ENCODE data around the gene LDHA. TPM values are rescaled to one million over a fixed set of nuclear protein-coding genes. Genes with fewer than 3 reads are reported as not detected.

LDHA gene
- total RNA-seq, 1 donor from 2014 or later = 422 TPM

DNA sequence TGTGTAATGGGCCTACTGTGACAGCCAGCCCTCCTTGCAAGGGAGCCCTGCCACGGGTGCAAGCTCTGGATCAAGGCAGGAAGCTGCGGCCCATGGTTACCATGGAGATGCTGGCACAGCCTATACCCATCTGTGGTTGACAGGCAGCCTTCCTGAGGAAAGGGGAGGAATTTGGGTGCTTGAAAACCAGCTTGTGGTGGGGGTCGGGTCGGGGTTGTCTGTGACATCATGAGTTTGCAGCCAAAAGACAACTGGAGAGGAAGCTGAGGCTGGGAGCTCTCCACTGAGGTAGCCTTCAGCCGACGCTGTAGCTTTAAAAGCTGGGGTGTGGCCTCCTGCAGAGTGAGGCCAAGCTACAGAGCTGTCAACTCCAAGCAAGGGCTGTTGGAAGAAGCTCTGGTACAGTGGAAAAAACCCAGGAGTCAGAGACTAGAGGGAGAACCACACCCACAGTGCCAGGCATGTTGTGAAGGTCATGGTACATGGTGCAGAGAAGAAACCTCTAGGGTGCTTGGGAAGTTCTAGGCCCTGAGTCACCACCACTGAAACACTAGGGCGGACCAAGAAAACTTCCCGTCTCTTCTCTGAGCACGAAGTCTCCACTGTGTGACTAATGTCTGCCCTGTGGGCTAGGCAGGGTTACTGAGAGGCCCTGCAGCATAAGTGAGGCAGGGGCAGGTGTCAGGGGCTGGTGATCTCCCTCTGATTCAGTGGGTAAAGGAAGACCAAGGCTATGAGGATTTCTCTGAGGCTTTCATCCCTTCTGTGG is 10.8 kb upstream of the LDHA start:
- TF ChIP-seq, protein P1, sequence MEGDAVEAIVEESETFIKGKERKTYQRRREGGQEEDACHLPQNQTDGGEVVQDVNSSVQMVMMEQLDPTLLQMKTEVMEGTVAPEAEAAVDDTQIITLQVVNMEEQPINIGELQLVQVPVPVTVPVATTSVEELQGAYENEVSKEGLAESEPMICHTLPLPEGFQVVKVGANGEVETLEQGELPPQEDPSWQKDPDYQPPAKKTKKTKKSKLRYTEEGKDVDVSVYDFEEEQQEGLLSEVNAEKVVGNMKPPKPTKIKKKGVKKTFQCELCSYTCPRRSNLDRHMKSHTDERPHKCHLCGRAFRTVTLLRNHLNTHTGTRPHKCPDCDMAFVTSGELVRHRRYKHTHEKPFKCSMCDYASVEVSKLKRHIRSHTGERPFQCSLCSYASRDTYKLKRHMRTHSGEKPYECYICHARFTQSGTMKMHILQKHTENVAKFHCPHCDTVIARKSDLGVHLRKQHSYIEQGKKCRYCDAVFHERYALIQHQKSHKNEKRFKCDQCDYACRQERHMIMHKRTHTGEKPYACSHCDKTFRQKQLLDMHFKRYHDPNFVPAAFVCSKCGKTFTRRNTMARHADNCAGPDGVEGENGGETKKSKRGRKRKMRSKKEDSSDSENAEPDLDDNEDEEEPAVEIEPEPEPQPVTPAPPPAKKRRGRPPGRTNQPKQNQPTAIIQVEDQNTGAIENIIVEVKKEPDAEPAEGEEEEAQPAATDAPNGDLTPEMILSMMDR (IDR thresholded peaks at IDR 0.05) = no peak
- peak overlapping the region; percentile 95 to 96 for H3K27ac ChIP-seq
- intact Hi-C loops (cut with DNase I) = loop anchor here (1.0 to 5.0 kb wide), 3 partner anchors 11 to 371 kb away; partner anchors contain the start of genes LDHA, SERGEF and TSG101
- H3K4me1 ChIP-seq = peaks cover 15 to 28% of the 10 kb centered on the region in 2 donors
- H3K4me3 ChIP-seq = peak overlapping the region in 1 of 2 donors; percentile 30
- H3K27me3 ChIP-seq = no peaks in the 10 kb centered on the region
- no peaks in the 10 kb centered on the region for H3K36me3 ChIP-seq
- peak; percentile 88 to 98 for DNase-seq (ENCODE audit: low spot score in 2 of 2)
- no peaks in the 10 kb centered on the region for H3K9me3 ChIP-seq

DNA sequence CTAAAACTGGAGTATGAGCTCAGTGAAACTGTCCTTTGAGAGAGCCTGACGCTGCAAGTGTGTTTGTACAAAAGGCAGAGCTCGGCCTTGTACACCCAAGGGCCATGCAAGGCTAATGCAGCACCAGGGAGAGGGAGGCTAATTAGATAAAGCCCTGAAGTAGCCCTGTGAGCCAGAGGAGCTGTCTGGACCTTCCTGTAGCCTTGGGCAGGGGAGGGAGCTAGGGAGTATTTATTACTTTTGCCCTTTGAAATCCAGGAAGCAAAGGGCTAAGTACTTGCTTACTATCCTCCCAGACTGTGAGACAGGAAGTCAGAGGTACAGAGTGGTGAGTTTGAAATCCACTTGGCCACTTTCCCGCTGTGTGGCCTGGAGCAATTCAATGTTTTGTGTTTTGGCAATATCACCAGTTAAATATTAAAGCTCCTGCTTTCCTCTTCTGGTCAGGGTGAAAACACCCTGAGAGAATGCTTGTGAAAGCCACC is 10.2 kb upstream of the LDHA start:
- no peaks in the 10 kb centered on the region for H3K36me3 ChIP-seq
- H3K27me3 ChIP-seq = no peaks in the 10 kb centered on the region
- H3K4me3 ChIP-seq = peak overlapping the region in 1 of 2 donors; percentile 30
- DNase-seq (ENCODE audit: low spot score in 2 of 2) = peak in 1 of 2 donors; percentile 84
- intact Hi-C loops (cut with DNase I) = loop anchor here (1.0 to 5.0 kb wide), 3 partner anchors 10 to 372 kb away; partner anchors contain the start of genes LDHA, SERGEF and TSG101
- H3K4me1 ChIP-seq = peaks cover 15 to 28% of the 10 kb centered on the region in 2 donors
- TF ChIP-seq, protein P1 (IDR thresholded peaks at IDR 0.05) = no peak
- peak overlapping the region; percentile 95 to 96 for H3K27ac ChIP-seq
- no peaks in the 10 kb centered on the region for H3K9me3 ChIP-seq

DNA sequence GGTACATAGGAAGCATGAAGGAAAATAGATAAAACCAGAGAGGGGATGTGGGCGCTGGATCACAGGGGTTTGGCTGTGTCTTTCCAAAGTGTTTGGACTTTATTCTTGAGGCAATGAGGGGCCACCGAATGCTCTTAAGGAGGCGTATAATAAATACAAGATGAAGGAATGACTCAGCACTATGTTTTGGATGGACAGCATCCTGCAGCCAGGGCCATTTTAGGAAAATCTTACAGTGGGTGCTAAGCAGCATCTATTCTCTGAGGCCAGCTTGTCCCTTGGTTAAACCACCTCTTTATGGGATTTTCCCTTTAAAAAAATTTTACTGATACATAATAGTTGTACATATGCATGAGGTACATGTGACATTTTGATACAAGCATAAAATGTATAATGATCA is 4.3 kb upstream of the LDHA start:
- intact Hi-C loops (cut with DNase I) = loop anchor here (5.0 to 10.0 kb wide), 2 partner anchors 307 to 1035 kb away; partner anchors contain the start of genes NCR3LG1 and TMEM86A

DNA sequence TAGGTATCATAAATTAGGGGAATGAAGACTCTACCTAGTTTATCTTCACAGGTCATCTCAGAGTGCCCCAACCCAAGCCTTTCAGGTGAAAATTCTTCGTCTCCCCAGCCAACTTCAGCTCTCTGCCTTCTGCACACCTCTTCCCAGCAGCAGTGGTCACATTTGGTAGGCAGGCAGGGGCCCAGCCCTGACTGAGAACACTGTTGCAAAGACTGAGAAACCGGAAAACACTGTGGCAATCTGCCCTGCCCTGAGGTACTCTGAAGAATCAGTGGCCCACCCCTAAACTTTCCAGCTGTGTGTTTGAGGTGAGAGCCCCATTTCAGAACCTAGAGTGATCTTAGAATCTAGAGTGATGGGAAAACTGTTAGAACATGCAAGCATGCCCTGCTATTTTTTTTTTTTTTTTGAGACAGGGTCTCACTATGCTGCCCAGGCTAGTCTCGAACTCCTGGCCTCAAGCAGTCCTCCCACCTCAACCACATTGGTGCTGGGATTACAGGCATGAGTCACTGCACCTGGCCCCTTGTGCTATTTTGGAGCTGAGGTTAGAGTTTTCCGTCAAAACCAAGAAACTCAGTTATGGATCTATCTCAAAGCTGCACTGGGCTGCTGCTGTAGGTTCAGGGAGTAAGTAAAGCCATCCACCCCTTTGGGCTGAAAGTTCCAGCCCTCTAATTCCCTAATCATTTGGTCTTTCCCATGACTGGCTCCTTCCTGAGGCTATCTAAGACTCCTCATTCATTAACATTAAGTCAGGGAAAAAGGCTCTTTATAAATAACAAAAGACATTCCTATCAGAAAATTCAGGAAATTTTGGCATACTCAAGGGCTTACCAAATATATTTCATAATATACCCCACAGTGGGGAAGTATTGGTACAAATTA is 1.7 kb upstream of the LDHA start:
- intact Hi-C loops (cut with DNase I) = loop anchor here (5.0 to 10.0 kb wide), 2 partner anchors 305 to 1038 kb away; partner anchors contain the start of genes NCR3LG1 and TMEM86A
- TF ChIP-seq, protein P1 (IDR thresholded peaks at IDR 0.05) = no peak
- H3K36me3 ChIP-seq = peaks cover 13 to 15% of the 10 kb centered on the region in 2 donors
- no peaks in the 10 kb centered on the region for H3K27me3 ChIP-seq
- DNase-seq (ENCODE audit: low spot score in 2 of 2) = no peak
- no peaks in the 10 kb centered on the region for H3K9me3 ChIP-seq
- H3K4me3 ChIP-seq = no peak overlapping the region
- H3K27ac ChIP-seq = peak overlapping the region; percentile 94 to 98
- H3K4me1 ChIP-seq = peaks cover 5 to 14% of the 10 kb centered on the region in 2 donors

More for the DNA sequence above, 4.3 kb upstream of the LDHA start:
- Histone ChIP-seq H3K27ac (no peak overlapping the region), H3K27me3 (no peaks in the 10 kb centered on the region), H3K4me1 (peaks cover 8 to 13% of the 10 kb centered on the region in 2 donors), H3K4me3 (no peak overlapping the region), H3K9me3 (no peaks in the 10 kb centered on the region), H3K36me3 (no peaks in the 10 kb centered on the region)
- DNase-seq (ENCODE audit: low spot score in 2 of 2) = no peak
- TF ChIP-seq, protein P1 (IDR thresholded peaks at IDR 0.05) = no peak

DNA sequence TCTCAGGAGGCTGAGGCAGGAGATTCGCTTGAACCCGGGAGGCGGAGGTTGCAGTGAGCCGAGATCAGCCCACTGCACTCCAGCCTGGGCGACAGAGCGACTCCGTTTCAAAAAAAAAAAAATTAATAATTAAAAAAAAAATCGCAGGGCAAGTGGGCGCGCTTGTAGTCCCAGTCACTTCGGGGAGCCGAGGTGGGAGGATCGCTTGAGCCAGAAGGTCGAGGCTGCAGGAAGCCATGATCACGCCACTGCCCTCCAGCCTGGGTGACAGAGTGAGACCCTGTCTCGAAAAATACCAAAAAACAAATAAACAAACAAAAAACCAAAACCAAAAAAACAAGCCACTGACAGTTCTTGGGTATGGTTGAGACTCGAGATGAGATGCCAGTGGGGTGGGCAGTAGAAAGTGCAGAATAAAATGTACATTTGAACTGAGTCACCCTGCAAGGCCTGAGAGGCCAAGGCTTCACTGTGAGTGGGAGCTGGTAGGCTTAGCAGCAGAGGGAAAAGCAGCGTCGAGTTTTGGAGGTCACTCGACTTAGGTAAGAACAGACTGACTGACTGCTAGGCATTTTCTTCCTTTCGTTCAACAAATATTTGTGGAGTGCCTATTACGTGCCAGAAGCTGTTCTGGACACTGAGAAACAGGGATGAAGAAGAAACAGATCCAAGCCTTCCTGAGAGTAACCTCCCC is 635 bp upstream of the LDHA start:
- TF ChIP-seq, protein P1 (IDR thresholded peaks at IDR 0.05) = no peak
- Histone ChIP-seq H3K4me3 (peak overlapping the region; percentile 85 to 99), H3K36me3 (peaks cover 21 to 23% of the 10 kb centered on the region in 2 donors), H3K4me1 (peaks cover 5 to 18% of the 10 kb centered on the region in 2 donors), H3K27me3 (no peaks in the 10 kb centered on the region), H3K9me3 (no peaks in the 10 kb centered on the region), H3K27ac (peak overlapping the region; percentile 94 to 98)
- no peak for DNase-seq (ENCODE audit: low spot score in 2 of 2)
- intact Hi-C loops (cut with DNase I) = loop anchor here (1.0 to 10.0 kb wide), 4 partner anchors 9 to 1039 kb away; partner anchors contain the start of genes NCR3LG1 and TMEM86A
